Activated CD4-positive, alpha-beta memory T cell treated with anti-CD3 and anti-CD28 coated beads, Interleukin-2, amount 10 ng/mL, durations not matched to agents 7 days and 5 days (primary cell): ENCODE results near the gene TMEM109. TPM values are rescaled to one million over a fixed set of nuclear protein-coding genes. Genes with fewer than 3 reads are reported as not detected.

ENCODE experiments used
- CTCF ChIA-PET: fragments of 350-600 bp; sonication (Branson Sonifier 250); formaldehyde crosslinking; loops from one replicate; lab custom pipeline; 2021; ENCODE audit warnings: antibody characterized with exemption, inconsistent platforms; lab: Charles Lee
- POLR2A ChIA-PET: fragments of 350-600 bp; sonication (Branson Sonifier 250); formaldehyde crosslinking; loops from one replicate; lab custom pipeline; 2021; ENCODE audit warnings: antibody characterized with exemption; lab: Charles Lee
- DNase-seq: peaks from one replicate; pipeline ENCODE4 v3.0.0-alpha.2; 2020
- H3K27ac Mint-ChIP-seq: one replicate; pipeline ENCODE4 v1.8.0; 2021; ENCODE audit warnings: mild to moderate bottlenecking, mixed read lengths
- H3K27me3 Mint-ChIP-seq: one replicate; pipeline ENCODE4 v1.8.0; 2021; ENCODE audit warnings: mixed read lengths
- H3K36me3 Mint-ChIP-seq: one replicate; pipeline ENCODE4 v1.8.0; 2021; ENCODE audit warnings: low read depth, mixed read lengths
- H3K4me1 Mint-ChIP-seq: one replicate; pipeline ENCODE4 v1.8.0; 2021; ENCODE audit warnings: mixed read lengths
- H3K4me3 Mint-ChIP-seq: one replicate; pipeline ENCODE4 v1.8.0; 2021; ENCODE audit warnings: mild to moderate bottlenecking, mixed read lengths
- H3K9me3 Mint-ChIP-seq: one replicate; pipeline ENCODE4 v1.8.0; 2021; ENCODE audit warnings: mixed read lengths
- total RNA-seq, 2 experiments: library from RNA; stranded (reverse); gene quantifications; one replicate each; pipeline ENCODE4 v1.2.3, GENCODE V29; 2021

Gene TMEM109
- total RNA-seq, 2 experiments from 2014 or later, result 101 to 110 TPM

DNA sequence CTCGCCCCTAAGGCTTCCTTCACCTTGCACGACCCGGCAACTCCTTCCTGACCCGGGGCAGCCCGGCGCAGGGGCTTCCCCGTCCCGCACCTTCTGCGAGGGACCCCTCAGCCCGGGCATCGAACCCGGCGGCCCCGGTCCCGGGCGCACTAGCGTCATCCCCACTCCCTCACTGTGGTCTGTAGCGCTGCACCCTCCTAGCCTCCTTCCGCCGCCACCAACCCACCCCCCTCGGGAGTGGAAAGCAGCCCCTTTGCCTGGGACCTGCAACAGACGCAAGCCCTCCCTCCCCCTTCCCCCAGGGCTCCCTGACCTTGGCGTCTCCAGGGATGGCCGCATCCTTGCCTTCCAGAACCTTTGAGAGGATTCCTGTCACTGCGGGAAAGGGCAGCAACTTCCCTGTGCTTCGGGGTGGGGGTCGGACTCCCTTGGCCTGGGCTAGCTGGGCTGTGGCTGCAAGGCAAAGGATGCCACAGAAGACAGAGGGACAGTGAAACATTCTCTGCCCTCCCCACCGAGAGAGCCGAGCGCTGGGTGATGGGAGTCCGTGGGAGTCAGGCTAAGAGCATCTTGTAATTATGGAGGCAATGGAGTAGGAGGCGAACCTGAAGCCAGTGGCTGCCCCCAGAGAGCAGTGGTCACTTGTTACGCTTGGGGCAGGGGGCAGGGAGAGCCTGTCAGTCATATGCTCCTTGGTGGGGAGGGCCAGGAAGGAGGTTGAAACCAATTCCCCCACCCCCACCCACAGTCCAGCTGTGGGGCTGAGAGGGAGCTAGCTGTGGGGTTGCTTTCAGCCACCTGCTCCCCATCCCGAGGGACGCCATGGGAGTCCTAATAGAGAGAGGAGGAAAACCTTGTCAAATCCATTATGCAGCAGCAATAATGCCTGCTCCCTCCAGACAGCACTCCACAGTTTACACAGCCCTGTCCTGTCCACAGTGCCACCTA lies 11.2 kb downstream of the TMEM109 start:
- POLR2A ChIA-PET, result no interaction called here
- Mint-ChIP-seq H3K9me3 (no peaks in the 10 kb centered on the region), H3K4me3 (no peak overlapping the region), H3K27me3 (peaks cover 37% of the 10 kb centered on the region), H3K36me3 (peaks cover 31% of the 10 kb centered on the region), H3K4me1 (peaks cover 15% of the 10 kb centered on the region), H3K27ac (no peak overlapping the region)
- CTCF ChIA-PET, result no interaction called here
- DNase-seq, result no peak

DNA sequence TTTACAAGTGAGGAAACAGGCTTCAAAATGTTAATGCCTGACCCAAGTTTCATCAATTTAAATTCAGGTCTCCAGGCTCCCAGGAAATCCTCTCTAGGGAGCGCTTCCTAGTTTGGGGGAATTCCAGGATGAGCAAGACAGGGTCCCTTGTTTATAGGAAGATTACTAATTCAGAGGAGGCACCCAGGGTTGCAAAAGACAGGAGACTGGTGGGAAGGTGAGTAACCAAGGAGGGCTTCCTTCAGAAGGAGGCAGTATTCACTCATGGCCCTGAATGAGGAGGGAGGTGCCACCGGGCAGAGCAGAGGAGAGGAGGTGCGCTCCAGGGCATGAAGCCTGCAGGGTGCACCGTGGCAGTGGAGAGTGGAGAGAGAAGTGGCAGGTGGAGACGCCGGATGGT lies 11.9 kb downstream of the TMEM109 start:
- peaks cover 24% of the 10 kb centered on the region for H3K36me3 Mint-ChIP-seq
- no peak overlapping the region for H3K4me3 Mint-ChIP-seq
- no peak for DNase-seq
- H3K4me1 Mint-ChIP-seq, result peaks cover 15% of the 10 kb centered on the region
- no peaks in the 10 kb centered on the region for H3K9me3 Mint-ChIP-seq
- ChIA-PET POLR2A (interaction anchor here (0.6 kb wide), 1 partner anchor 11 kb away, joined by 3 read pairs; no protein-coding TSS in a partner anchor), CTCF (no interaction called here)
- peaks cover 40% of the 10 kb centered on the region for H3K27me3 Mint-ChIP-seq
- H3K27ac Mint-ChIP-seq, result no peak overlapping the region

DNA sequence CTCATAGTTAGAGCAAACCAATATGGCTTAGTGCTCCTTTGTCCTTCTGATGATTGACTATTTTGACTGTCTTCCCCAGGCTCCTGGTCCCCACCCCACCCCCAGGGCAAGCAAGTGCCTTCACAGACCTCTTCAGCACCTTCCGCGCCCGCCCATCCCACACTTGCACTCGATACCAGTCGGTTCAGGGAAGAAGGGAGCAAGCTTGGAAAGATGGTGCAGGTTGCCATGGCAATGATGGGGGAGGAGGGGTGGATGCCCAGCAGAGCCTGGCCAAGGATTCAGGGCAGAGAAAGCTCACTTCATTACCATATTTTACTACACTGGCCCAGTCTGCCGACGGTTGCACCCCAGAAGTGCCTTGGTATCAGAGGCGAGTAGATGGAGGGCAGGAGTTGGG lies 12.5 kb downstream of the TMEM109 start:
- H3K27me3 Mint-ChIP-seq, result peaks cover 43% of the 10 kb centered on the region
- H3K9me3 Mint-ChIP-seq, result no peaks in the 10 kb centered on the region
- POLR2A ChIA-PET, result interaction anchor here (0.6 kb wide), 1 partner anchor 11 kb away, joined by 3 read pairs; no protein-coding TSS in a partner anchor
- H3K4me3 Mint-ChIP-seq, result no peak overlapping the region
- no peak for DNase-seq
- no peak overlapping the region for H3K27ac Mint-ChIP-seq
- peaks cover 15% of the 10 kb centered on the region for H3K4me1 Mint-ChIP-seq
- CTCF ChIA-PET, result no interaction called here
- H3K36me3 Mint-ChIP-seq, result peaks cover 19% of the 10 kb centered on the region

DNA sequence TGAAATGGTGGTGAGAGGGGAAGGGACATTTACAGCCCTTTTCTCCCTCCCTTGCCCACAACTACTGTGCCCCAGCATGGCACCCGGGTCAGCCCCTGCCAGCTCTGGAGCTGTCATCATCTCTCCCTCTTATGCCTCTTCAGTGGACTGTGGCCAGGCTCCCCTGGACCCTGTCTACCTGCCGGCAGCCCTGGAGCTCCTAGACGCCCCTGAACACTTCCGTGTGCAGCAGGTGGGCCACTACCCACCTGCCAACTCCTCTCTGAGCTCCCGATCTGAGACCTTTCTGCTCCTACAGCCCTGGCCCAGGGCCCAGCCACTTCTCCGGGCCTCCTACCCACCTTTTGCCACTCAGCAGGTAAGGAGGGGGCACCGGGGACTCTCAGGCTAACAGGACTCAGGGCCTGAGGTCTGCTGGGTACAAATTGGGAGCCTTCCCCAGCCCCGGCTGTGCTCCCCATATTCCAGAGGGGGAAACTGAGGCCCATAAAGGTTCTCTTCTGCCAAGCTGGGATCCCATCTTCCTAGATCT lies 13.2 kb downstream of the TMEM109 start:
- ChIA-PET POLR2A (no interaction called here), CTCF (no interaction called here)
- no peak for DNase-seq
- Mint-ChIP-seq H3K4me1 (peaks cover 15% of the 10 kb centered on the region), H3K9me3 (no peaks in the 10 kb centered on the region), H3K27me3 (peaks cover 43% of the 10 kb centered on the region), H3K27ac (no peak overlapping the region), H3K36me3 (peaks cover 15% of the 10 kb centered on the region), H3K4me3 (no peak overlapping the region)

DNA sequence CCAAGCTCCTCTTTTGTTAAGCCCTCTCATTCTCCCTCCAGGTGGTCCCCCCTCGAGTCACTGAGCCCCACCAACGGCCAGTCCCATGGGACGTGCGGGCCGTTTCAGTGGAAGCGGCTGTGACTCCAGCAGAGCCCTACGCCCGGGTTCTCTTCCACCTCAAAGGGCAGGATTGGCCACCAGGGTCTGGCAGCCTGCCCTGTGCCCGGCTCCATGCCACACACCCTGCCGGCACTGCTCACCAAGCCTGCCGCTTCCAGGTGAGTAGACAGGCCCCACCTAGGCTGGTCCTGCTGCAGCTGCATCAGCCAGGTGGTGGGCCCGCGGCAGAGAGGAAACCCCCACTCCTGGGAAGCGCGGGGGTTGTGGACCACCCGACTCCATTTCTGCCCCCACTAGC lies 13.6 kb downstream of the TMEM109 start:
- ChIA-PET POLR2A (no interaction called here), CTCF (no interaction called here)

DNA sequence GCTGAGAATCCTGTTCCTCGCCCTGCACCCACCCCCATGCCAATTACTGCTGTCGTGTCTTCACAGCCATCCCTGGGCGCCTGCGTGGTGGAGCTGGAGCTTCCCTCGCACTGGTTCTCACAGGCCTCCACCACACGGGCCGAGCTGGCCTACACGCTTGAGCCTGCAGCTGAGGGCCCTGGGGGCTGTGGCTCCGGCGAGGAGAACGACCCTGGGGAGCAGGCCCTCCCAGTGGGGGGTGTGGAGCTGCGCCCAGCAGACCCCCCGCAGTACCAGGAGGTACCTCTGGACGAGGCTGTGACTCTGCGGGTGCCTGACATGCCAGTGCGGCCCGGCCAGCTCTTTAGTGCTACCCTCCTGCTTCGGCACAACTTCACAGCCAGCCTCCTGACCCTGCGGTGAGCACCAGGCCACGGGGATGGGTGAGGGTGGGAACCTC lies 14.6 kb downstream of the TMEM109 start:
- CTCF ChIA-PET, result no interaction called here
- no peak for DNase-seq
- Mint-ChIP-seq H3K27ac (no peak overlapping the region), H3K4me3 (no peak overlapping the region), H3K27me3 (peaks cover 43% of the 10 kb centered on the region), H3K4me1 (peaks cover 13% of the 10 kb centered on the region), H3K36me3 (peaks cover under 1% of the 10 kb centered on the region), H3K9me3 (no peaks in the 10 kb centered on the region)
- POLR2A ChIA-PET, result interaction anchor here (1.2 kb wide), 1 partner anchor 9 kb away, joined by 3 read pairs; no protein-coding TSS in a partner anchor

More for the DNA sequence above, 13.6 kb downstream of the TMEM109 start:
- Mint-ChIP-seq H3K4me1 (peaks cover 15% of the 10 kb centered on the region), H3K27ac (no peak overlapping the region), H3K4me3 (no peak overlapping the region), H3K9me3 (no peaks in the 10 kb centered on the region), H3K27me3 (peaks cover 43% of the 10 kb centered on the region), H3K36me3 (peaks cover 10% of the 10 kb centered on the region)
- DNase-seq, result no peak

DNA sequence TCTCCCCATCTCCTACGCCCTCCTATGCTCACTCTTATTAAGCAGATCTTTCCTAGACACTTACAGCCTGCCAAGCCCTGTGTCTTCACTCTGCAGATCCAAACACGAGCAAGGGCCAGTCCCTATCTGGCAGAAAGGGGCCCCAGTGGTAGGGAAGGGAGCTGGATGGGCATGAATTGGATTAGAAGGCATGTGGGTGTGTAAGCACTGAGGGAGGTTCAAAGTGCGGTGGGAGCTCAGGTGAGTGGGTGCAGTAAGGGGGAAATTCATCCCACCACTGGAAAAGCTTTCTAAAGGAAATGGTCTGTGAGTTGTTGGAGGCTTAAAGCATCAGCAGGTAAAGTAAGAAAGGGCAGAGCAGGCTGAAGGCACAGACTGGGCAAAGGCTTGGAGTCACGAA lies 15.8 kb downstream of the TMEM109 start:
- DNase-seq, result no peak
- Mint-ChIP-seq H3K4me1 (peaks cover 9% of the 10 kb centered on the region), H3K9me3 (no peaks in the 10 kb centered on the region), H3K27ac (no peak overlapping the region), H3K4me3 (no peak overlapping the region), H3K36me3 (no peaks in the 10 kb centered on the region), H3K27me3 (peaks cover 39% of the 10 kb centered on the region)
- ChIA-PET CTCF (interaction anchor here (0.8 to 0.9 kb wide), 2 partner anchors 10 to 14 kb away, joined by 3 read pairs; no protein-coding TSS in a partner anchor), POLR2A (interaction anchor here (1.3 kb wide), 1 partner anchor 13 kb away, joined by 4 read pairs; no protein-coding TSS in a partner anchor)

DNA sequence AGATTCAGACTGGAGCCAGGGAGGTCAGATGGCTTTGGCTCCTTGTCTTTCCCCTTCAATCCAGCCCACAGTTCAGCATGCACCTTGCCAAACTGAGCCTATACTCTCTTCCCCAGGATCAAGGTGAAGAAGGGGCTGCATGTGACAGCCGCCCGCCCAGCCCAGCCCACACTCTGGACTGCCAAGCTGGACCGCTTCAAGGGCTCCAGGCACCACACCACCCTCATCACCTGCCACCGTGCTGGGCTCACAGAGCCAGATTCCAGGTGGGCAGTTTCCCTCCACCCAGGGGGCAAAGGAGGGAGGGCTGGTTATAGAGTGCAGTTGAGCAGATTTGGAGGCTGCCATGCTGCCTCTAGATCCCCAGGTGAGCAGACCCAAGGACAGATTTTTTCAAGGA lies 16.4 kb downstream of the TMEM109 start:
- ChIA-PET POLR2A (interaction anchor here (1.3 kb wide), 1 partner anchor 13 kb away, joined by 4 read pairs; no protein-coding TSS in a partner anchor), CTCF (interaction anchor here (0.8 to 0.9 kb wide), 2 partner anchors 11 to 14 kb away, joined by 3 read pairs; no protein-coding TSS in a partner anchor)
- H3K27me3 Mint-ChIP-seq, result peaks cover 34% of the 10 kb centered on the region
- H3K4me3 Mint-ChIP-seq, result no peak overlapping the region
- no peak for DNase-seq
- no peaks in the 10 kb centered on the region for H3K36me3 Mint-ChIP-seq
- no peak overlapping the region for H3K27ac Mint-ChIP-seq
- H3K9me3 Mint-ChIP-seq, result no peaks in the 10 kb centered on the region
- peaks cover 5% of the 10 kb centered on the region for H3K4me1 Mint-ChIP-seq

DNA sequence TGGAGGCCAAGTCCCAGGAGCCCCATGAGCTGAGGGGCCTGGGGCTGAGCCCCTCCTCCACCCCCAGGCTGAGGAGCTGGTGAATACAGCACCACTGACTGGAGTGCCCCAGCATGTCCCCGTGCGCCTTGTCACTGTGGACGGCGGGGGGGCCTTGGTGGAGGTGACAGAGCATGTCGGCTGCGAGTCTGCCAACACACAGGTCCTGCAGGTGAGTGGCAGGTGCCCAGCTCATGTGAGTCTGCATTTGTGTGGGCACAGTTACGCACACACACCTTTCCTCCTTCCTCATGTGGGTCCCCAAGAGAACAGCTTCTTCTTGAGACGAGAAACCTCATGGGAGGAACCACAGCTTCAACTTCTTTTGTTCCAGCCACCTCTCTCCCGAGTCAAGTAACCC lies 18.0 kb downstream of the TMEM109 start:
- Mint-ChIP-seq H3K4me3 (no peak overlapping the region), H3K9me3 (no peaks in the 10 kb centered on the region), H3K27me3 (peaks cover 19% of the 10 kb centered on the region), H3K36me3 (no peaks in the 10 kb centered on the region), H3K4me1 (no peaks in the 10 kb centered on the region), H3K27ac (no peak overlapping the region)
- ChIA-PET POLR2A (no interaction called here), CTCF (interaction anchor here (1.3 kb wide), 1 partner anchor 16 kb away, joined by 3 read pairs; no protein-coding TSS in a partner anchor)
- DNase-seq, result no peak

DNA sequence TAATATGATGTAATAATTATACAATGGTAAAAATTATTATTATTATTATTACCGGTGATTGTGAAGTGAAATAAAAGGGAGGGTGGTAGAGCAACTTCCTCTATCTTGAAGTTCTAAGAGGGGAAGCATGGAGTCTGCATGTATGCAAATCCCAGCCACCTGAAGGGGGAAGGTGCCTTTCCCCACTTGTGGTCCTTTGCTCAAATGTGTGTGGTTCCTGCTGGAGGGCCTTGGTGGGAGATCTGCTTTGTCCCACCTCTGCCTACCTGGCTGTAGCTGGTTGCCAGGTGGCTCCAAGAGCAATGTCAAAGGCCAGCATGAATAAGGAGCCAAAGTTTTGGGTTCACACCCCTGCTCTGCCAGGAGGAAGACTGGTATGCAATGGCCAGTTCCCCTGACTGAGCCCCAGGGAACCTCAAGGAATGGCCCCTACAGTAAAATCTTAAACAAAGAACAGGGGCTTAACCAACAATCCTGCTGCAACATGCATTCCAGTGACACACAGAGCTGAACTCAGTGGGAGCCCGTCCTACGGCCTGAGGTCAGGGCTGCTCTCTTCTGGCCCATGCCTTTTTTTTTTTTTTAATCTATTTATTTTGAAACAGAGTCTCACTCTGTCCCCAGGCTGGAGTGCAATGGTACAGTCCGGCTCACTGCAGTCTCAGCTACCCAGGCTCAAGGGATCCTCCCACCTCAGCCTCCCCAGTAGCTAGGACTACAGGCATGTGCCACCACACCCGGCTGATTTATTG lies 18.8 kb downstream of the TMEM109 start:
- H3K4me1 Mint-ChIP-seq, result no peaks in the 10 kb centered on the region
- H3K27ac Mint-ChIP-seq, result no peak overlapping the region
- POLR2A ChIA-PET, result no interaction called here
- H3K36me3 Mint-ChIP-seq, result no peaks in the 10 kb centered on the region
- DNase-seq, result no peak
- CTCF ChIA-PET, result no interaction called here
- peaks cover 17% of the 10 kb centered on the region for H3K27me3 Mint-ChIP-seq
- no peaks in the 10 kb centered on the region for H3K9me3 Mint-ChIP-seq
- no peak overlapping the region for H3K4me3 Mint-ChIP-seq

DNA sequence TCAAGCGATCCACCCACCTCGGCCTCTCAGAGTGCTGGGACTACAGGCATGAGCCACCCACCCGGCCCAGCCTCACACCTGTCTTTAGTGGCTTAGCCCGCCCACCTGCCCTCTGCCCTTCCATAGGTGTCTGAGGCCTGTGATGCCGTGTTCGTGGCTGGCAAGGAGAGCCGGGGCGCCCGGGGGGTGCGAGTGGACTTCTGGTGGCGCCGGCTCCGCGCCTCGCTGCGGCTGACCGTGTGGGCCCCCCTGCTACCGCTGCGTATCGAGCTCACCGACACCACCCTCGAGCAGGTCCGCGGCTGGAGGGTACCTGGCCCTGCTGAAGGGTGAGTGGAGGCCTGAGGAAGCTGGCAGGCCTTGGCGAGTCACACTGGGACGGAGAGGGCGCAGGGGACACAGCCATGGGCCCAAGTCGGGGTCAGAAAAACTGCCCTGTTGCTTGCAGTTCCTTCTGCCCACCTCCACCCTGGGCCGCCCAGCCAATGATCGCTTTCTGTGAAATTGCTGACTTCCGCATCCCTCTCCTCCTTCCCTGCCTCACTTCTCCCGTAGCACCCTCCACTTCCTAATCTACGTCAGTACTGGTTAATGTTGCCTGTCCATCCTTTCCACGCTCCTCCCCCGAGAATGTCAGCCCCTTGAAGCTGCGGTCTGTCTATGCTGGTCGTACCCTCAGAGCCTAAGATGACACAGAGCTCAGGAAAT lies 19.6 kb downstream of the TMEM109 start:
- ChIA-PET POLR2A (interaction anchor here (1.0 kb wide), 1 partner anchor 12 kb away, joined by 3 read pairs; no protein-coding TSS in a partner anchor), CTCF (no interaction called here)
- DNase-seq, result no peak
- H3K4me3 Mint-ChIP-seq, result no peak overlapping the region
- H3K27ac Mint-ChIP-seq, result no peak overlapping the region
- no peaks in the 10 kb centered on the region for H3K9me3 Mint-ChIP-seq
- H3K4me1 Mint-ChIP-seq, result no peaks in the 10 kb centered on the region
- no peaks in the 10 kb centered on the region for H3K36me3 Mint-ChIP-seq
- H3K27me3 Mint-ChIP-seq, result peaks cover 17% of the 10 kb centered on the region

DNA sequence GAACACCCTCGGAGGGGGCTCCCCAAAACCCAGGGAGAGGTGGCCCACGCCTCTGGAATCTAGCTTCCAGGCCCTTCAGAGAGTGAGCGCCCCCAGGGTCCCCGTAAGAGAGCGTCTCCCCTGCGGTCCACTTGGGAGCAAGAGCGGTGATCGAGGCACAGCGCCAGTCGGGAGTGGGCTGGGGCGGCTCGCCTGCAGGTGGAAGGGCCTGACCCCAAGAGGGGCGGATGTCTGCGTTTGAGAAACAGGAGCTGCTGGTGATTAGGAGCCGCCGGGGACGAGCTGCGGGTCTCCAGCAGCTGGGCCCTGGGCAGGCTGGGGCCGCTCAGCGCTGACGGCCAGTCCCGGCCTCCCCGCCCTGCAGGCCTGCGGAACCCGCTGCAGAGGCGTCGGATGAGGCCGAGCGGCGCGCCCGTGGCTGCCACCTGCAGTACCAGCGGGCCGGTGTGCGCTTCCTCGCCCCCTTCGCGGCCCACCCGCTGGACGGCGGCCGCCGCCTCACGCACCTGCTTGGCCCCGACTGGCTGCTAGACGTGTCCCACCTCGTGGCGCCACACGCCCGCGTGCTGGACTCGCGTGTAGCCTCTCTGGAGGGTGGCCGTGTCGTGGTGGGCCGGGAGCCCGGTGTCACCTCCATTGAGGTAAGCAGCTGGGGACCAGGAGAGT lies 20.3 kb downstream of the TMEM109 start:
- H3K9me3 Mint-ChIP-seq, result no peaks in the 10 kb centered on the region
- H3K27me3 Mint-ChIP-seq, result peaks cover 15% of the 10 kb centered on the region
- no peak overlapping the region for H3K27ac Mint-ChIP-seq
- CTCF ChIA-PET, result no interaction called here
- POLR2A ChIA-PET, result interaction anchor here (1.0 to 1.1 kb wide), 2 partner anchors 12 to 18 kb away, joined by 3 read pairs; no protein-coding TSS in a partner anchor
- no peaks in the 10 kb centered on the region for H3K36me3 Mint-ChIP-seq
- no peaks in the 10 kb centered on the region for H3K4me1 Mint-ChIP-seq
- no peak overlapping the region for H3K4me3 Mint-ChIP-seq
- no peak for DNase-seq
